Neural crest cell (in vitro differentiated cells): ENCODE measurements around the gene PRKAG1. TPM values are rescaled to one million over a fixed set of nuclear protein-coding genes. Genes with fewer than 3 reads are reported as not detected.

ENCODE experiments used
- DNase-seq: peaks from one replicate; pipeline ENCODE4 v3.0.0; 2021; ENCODE audit warnings: low read depth, mixed read lengths, low spot score
- H3K27ac Mint-ChIP-seq: one replicate; pipeline ENCODE4 v1.8.0; 2021; ENCODE audit warnings: mild to moderate bottlenecking, mixed read lengths; ENCODE audit not compliant: unreplicated experiment
- H3K27me3 Mint-ChIP-seq: 2 replicates; pipeline ENCODE4 v1.8.0; 2021; ENCODE audit warnings: low read depth, mild to moderate bottlenecking, mixed read lengths
- H3K36me3 Mint-ChIP-seq: 2 replicates; pipeline ENCODE4 v1.8.0; 2021; ENCODE audit warnings: low read depth, mild to moderate bottlenecking, mixed read lengths
- H3K4me1 Mint-ChIP-seq: 2 replicates; pipeline ENCODE4 v1.8.0; 2021; ENCODE audit warnings: mixed read lengths
- H3K4me3 Mint-ChIP-seq: one replicate; pipeline ENCODE4 v1.8.0; 2021; ENCODE audit warnings: mild to moderate bottlenecking, mixed read lengths
- H3K9me3 Mint-ChIP-seq: 2 replicates; pipeline ENCODE4 v1.8.0; 2021; ENCODE audit warnings: mixed read lengths
- total RNA-seq: library from RNA; stranded (reverse); gene quantifications from 2 replicates; pipeline ENCODE4 v1.2.1, GENCODE V29; 2021
- TF ChIP-seq, protein P1 (sequence below): fragments of 200-600 bp; sonication (generic); conservative IDR thresholded peaks from 2 replicates; pipeline ENCODE4 v1.5.0; 2021; ENCODE audit warnings: antibody characterized with exemption, mild to moderate bottlenecking

Gene PRKAG1
- total RNA-seq, 1 donor from 2014 or later: 58.5 TPM

DNA sequence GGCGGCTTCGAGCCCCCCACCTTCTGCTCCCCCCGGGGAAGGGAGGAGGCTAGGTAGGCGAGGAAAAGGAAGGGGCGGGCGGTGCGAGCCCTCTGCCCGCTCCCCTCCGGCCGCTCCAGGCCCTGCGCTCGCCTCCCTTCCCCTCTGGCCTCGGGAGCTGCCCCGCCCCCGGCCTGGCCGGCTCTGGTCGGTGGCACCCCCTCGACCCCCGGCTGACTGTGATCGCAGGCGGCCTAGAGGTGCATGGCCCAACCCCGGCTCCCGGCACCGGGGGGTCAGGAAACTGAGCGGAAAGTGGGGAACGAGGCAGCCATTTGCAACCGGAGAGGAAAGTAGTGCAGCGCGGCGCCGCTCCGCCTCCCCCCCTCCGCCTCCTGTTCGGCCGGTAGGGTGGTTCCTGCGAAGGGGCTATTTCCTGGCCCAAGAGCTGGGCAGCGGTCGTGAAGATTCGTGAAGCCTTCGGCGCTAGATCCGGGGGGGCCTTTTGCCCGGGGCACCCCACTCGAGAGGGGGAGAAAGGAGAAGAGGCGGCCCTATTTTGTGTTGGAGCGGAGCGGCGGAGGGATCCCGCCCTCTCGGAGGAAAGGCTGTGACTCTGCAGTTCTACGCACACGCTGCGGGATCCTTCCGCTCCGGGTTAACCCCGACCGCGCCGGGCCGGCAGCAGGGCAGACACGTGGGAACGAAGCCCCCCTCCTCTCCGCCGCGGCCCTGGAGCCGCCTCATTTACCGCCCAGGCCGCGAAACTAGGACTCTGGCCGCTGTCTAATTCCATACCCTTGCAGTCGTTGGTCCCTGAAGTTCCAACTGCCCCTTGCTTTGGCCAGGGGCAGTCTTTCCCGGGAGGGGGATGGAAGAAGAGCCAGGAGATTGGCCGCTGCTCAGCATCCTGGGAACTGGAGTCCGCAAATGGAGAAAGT lies 41.9 kb upstream of the PRKAG1 start, which contains the start of gene KMT2D:
Gene KMT2D (minus strand): TSS at position 558 of the 920 bp plus-strand sequence. CDS start 5,470 bp downstream, outside the sequence.
- H3K9me3 Mint-ChIP-seq: no peaks in the 10 kb centered on the region
- DNase-seq: peak; percentile 91
- peak within 1 kb of the TSS; percentile 99 for H3K27ac Mint-ChIP-seq
- H3K36me3 Mint-ChIP-seq: no peaks in the 10 kb centered on the region
- TF ChIP-seq, protein P1, sequence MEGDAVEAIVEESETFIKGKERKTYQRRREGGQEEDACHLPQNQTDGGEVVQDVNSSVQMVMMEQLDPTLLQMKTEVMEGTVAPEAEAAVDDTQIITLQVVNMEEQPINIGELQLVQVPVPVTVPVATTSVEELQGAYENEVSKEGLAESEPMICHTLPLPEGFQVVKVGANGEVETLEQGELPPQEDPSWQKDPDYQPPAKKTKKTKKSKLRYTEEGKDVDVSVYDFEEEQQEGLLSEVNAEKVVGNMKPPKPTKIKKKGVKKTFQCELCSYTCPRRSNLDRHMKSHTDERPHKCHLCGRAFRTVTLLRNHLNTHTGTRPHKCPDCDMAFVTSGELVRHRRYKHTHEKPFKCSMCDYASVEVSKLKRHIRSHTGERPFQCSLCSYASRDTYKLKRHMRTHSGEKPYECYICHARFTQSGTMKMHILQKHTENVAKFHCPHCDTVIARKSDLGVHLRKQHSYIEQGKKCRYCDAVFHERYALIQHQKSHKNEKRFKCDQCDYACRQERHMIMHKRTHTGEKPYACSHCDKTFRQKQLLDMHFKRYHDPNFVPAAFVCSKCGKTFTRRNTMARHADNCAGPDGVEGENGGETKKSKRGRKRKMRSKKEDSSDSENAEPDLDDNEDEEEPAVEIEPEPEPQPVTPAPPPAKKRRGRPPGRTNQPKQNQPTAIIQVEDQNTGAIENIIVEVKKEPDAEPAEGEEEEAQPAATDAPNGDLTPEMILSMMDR: peak; percentile 62
- H3K4me3 Mint-ChIP-seq: peak within 1 kb of the TSS; percentile 97
- no peaks in the 10 kb centered on the region for H3K27me3 Mint-ChIP-seq
- H3K4me1 Mint-ChIP-seq: peaks cover 50% of the 10 kb centered on the region

DNA sequence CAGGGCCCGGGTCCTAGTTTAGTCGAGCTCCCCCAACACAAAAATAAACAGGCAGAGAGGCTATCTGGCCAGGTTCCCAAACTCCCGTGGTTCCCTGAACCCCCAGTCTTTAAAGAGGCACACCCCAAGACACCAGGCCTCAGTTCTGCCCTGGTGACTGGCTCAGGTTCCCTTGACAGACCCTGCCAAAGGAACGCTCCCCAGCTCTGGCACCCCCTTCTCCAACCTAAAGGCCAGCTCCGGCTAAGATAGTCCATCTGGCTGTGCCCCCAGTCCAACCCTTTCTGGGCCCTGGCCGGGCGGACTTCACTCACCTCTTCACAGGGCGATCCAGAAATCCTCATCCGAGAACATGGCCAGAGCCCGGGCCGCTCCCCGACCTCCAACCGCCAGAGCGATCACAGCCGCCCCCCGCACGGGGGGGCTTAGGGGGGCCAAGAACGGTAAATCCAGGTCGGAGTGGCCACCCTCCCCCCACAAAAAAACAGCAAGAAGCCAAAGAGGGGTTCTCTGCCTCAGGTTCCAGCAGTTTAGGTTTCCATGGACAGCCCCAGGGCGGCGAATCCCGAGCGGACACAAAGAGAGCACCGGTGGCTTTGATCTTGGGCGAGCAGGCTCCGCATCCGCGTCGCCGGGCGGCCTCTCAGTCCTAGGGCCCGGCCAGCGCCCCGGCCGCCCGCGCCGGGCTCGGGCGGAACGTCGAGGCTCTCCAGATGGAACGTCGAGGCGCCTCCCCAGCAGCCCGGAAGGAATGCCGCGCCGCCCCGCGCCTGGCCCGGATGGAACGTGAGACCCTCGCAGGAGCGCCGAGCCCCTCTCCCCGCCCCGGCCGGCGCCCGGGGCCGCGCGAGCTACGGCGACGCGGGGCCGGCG lies 41.0 kb upstream of the PRKAG1 start:
- peaks cover 3% of the 10 kb centered on the region for H3K36me3 Mint-ChIP-seq
- DNase-seq: no peak
- TF ChIP-seq, protein P1: no peak
- no peaks in the 10 kb centered on the region for H3K9me3 Mint-ChIP-seq
- H3K4me1 Mint-ChIP-seq: peaks cover 56% of the 10 kb centered on the region
- peak overlapping the region; percentile 90 for H3K27ac Mint-ChIP-seq
- peak overlapping the region; percentile 79 for H3K4me3 Mint-ChIP-seq
- H3K27me3 Mint-ChIP-seq: no peaks in the 10 kb centered on the region

DNA sequence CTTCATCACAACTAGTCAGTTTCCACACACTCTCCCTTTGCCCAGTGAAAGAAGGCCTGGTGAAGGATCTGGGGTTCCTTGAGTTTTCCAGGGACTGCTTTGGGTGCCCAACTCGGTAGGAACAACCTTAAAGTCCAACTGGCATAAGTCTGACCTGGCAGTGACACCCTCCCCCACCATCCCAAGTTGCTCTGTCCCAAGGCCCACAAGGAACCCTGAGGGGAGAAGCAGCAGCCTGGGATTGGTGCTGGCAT lies 40.4 kb upstream of the PRKAG1 start:
- Mint-ChIP-seq H3K9me3 (no peaks in the 10 kb centered on the region), H3K27ac (peak overlapping the region; percentile 90), H3K4me3 (peak overlapping the region; percentile 79), H3K27me3 (no peaks in the 10 kb centered on the region), H3K36me3 (peaks cover 3% of the 10 kb centered on the region), H3K4me1 (peaks cover 54% of the 10 kb centered on the region)
- TF ChIP-seq, protein P1: no peak
- DNase-seq: no peak

DNA sequence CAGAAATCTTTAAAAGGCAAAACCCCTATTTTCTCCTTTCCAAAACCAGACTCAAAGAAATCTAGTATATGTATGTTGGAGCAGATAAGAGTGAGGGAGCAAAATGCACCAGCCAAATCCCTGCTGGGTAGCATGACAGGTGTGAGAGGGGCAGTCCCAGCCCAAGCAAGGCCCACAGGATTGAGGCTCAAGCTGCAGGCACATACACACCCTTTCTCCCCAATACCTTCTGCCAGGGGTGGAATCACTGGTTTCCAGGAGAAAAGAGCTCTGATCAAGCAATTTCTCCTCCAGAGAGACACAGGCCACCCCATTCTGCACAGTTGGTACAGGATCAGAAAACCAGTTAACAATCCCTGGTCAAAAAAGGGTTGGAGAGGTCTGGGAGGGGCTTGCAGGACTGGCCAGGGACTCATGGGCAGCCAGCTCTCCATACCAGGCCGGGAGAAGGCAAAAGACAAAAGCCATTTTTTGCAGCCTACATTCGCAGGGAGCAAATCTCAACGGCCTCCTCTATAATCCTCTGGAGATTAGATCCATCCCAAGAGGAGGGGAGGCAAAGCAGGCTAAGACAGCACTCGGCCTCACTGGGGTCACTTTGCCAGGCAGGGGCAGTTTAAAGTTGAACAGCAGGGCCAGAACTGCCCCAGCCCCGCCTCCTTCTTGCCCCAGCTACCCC lies 39.9 kb upstream of the PRKAG1 start:
- DNase-seq: no peak
- TF ChIP-seq, protein P1: no peak
- H3K27me3 Mint-ChIP-seq: no peaks in the 10 kb centered on the region
- H3K36me3 Mint-ChIP-seq: peaks cover 3% of the 10 kb centered on the region
- peak overlapping the region; percentile 79 for H3K4me3 Mint-ChIP-seq
- peaks cover 50% of the 10 kb centered on the region for H3K4me1 Mint-ChIP-seq
- no peaks in the 10 kb centered on the region for H3K9me3 Mint-ChIP-seq
- H3K27ac Mint-ChIP-seq: peak overlapping the region; percentile 90

DNA sequence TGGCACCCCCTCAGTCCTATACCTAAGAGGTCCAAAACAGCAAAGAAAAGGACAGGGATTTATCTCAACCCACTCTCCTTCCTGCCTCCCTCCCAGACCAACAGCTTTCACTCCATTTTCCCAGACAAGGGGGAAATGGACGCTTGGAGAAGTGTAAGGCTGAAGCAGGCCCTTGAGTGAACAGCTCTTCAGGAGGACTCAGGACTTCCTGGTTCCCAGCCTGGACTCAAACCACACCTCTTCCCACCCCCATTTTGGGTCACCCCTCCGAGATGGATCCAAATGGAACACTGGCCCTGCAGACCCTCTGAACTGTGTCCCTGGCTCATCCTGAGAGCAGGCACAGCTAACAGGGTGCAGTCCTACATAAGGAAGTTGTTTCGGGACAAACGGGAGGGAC lies 39.3 kb upstream of the PRKAG1 start:
- peaks cover 50% of the 10 kb centered on the region for H3K4me1 Mint-ChIP-seq
- no peaks in the 10 kb centered on the region for H3K9me3 Mint-ChIP-seq
- H3K36me3 Mint-ChIP-seq: peaks cover 3% of the 10 kb centered on the region
- H3K27me3 Mint-ChIP-seq: no peaks in the 10 kb centered on the region
- peak overlapping the region; percentile 79 for H3K4me3 Mint-ChIP-seq
- TF ChIP-seq, protein P1: no peak
- no peak for DNase-seq
- peak overlapping the region; percentile 44 for H3K27ac Mint-ChIP-seq
